DOHH2 (cell line): ENCODE results near the gene USP34.

Experiments
- H3F3A ChIP-seq: fragments of 200-600 bp; sonication (generic), shearing (Covaris generic); 2 replicates; pipeline ENCODE4 v1.6.0; 2016; ENCODE audit warnings: antibody characterized with exemption, mild to moderate bottlenecking; ENCODE audit not compliant: control insufficient read depth, insufficient read depth
- H3K27ac ChIP-seq: fragments of 200-600 bp; sonication (generic); 2 replicates; pipeline ENCODE4 v1.5.1; 2014; ENCODE audit warnings: low read depth, mild to moderate bottlenecking, low read length, moderate library complexity
- H3K27me3 ChIP-seq: fragments of 200-600 bp; sonication (generic); 2 replicates; pipeline ENCODE4 v1.6.1; 2014; ENCODE audit warnings: mild to moderate bottlenecking, low read length, mixed read lengths; ENCODE audit not compliant: control insufficient read depth
- H3K36me3 ChIP-seq: fragments of 200-600 bp; sonication (generic); 2 replicates; pipeline ENCODE4 v1.6.1; 2014; ENCODE audit warnings: mild to moderate bottlenecking, low read length, moderate library complexity, mixed read lengths; ENCODE audit not compliant: control insufficient read depth
- H3K4me1 ChIP-seq: fragments of 200-600 bp; sonication (generic); 2 replicates; pipeline ENCODE4 v1.6.1; 2014; ENCODE audit warnings: mild to moderate bottlenecking, low read length, mixed read lengths; ENCODE audit not compliant: control insufficient read depth
- H3K4me2 ChIP-seq: fragments of 200-600 bp; sonication (generic); 2 replicates; pipeline ENCODE4 v1.6.0; 2014; ENCODE audit warnings: mild to moderate bottlenecking, low read length, moderate library complexity
- H3K4me3 ChIP-seq: fragments of 200-600 bp; sonication (generic); 2 replicates; pipeline ENCODE4 v1.5.1; 2014; ENCODE audit warnings: mild to moderate bottlenecking, low read length, mixed read lengths
- H3K79me2 ChIP-seq: fragments of 200-600 bp; sonication (generic); 2 replicates; pipeline ENCODE4 v1.6.1; 2014; ENCODE audit warnings: mild to moderate bottlenecking, low read length, mixed read lengths; ENCODE audit not compliant: control insufficient read depth
- H3K9me2 ChIP-seq: fragments of 200-600 bp; sonication (generic); replicated peaks from 2 replicates; pipeline ENCODE4 v1.6.1; 2014; ENCODE audit warnings: mild to moderate bottlenecking, low read length, mixed read lengths; ENCODE audit not compliant: control insufficient read depth
- H3K9me3 ChIP-seq: fragments of 200-600 bp; sonication (generic); 2 replicates; pipeline ENCODE4 v1.6.1; 2014; ENCODE audit warnings: antibody characterized with exemption, low read length, mixed read lengths; ENCODE audit not compliant: control insufficient read depth, insufficient read depth
- H4K20me1 ChIP-seq: fragments of 200-600 bp; sonication (generic); 2 replicates; pipeline ENCODE4 v1.6.0; 2014; ENCODE audit warnings: low read depth, mild to moderate bottlenecking, antibody characterized with exemption, low read length, moderate library complexity; ENCODE audit not compliant: control insufficient read depth, insufficient read depth
- CTCF ChIP-seq: fragments of 200-600 bp; sonication (generic); IDR thresholded peaks from one replicate; pipeline ENCODE4 v1.5.1; 2014; ENCODE audit warnings: antibody characterized with exemption, mild to moderate bottlenecking, low read depth, low read length; ENCODE audit not compliant: poor library complexity, severe bottlenecking
- EZH2phosphoT487 ChIP-seq: fragments of 200-600 bp; sonication (generic); IDR thresholded peaks from 2 replicates; pipeline ENCODE4 v1.6.1; 2017; ENCODE audit warnings: borderline replicate concordance, mild to moderate bottlenecking, antibody characterized with exemption, low read length, moderate library complexity, mixed read lengths

The USP34 gene

DNA sequence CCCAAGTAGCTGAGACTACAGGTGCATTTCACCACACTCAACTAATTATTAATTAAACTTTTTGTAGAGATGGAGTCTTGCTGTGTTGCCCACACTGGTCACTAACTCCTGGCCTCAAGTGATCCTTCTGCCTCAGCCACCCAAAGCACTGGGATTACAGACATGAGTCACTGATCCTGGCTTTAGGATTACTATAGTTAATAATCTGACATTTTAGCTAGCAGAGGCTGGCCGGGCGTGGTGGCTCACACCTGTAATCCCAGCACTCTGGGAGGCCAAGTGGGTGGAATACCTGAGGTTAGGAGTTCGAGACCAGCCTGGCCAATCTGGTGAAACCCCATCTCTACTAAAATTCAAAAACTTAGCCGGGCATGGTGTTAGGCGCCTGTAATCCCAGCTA, 39.5 kb downstream of the USP34 start:
- H3K4me2 ChIP-seq = no peak overlapping the region
- peaks cover 16% of the 10 kb centered on the region; the same call in 1 of the 2 replicates for H4K20me1 ChIP-seq

DNA sequence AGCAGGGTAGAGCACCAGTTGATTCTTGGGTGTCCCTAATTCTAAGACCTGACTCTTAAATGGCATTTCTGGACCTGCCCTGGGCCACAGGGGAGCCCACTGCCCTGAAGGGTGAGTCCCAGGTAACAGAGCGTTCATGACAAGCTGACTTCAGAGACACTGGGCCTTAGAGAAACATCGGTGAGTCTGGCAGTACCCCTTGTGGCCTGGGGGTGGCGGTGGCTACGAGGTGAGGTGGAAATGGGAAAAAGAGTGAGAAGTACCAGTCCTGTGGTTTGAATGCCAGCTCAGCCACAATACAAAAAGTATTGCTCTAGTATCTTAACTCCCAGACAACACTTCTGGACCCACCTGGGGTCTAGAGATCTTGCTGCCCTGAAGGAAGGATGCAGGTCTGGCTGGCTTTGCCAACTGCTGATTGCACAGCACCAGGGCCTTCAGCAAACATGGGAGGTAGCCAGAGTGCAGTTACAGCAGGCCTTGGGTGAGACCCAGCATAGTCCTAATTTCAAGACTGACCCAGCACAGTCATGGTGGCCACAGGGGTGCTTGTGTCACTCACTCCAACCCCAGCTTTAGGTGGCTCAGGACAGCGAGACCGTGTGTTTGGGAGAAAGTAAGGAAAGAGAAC, 44.5 kb downstream of the USP34 start:
- Histone ChIP-seq H3K79me2 (peaks cover 100% of the 10 kb centered on the region), H3K27ac (peak overlapping the region; percentile 91), H3K4me1 (peaks cover 90% of the 10 kb centered on the region), H3K9me2 (no peaks in the 10 kb centered on the region), H3K4me2 (peak overlapping the region; percentile 100), H3K9me3 (no peaks in the 10 kb centered on the region), H3K4me3 (peak overlapping the region; percentile 81), H3K27me3 (no peaks in the 10 kb centered on the region), H4K20me1 (peaks cover 36% of the 10 kb centered on the region; the same call in 1 of the 2 replicates), H3K36me3 (peaks cover 31% of the 10 kb centered on the region), H3F3A (peaks cover 26% of the 10 kb centered on the region)
- TF ChIP-seq CTCF (peak; percentile 93), EZH2phosphoT487 (no peak)

More for the DNA sequence above, 39.5 kb downstream of the USP34 start:
- H3K36me3 ChIP-seq = peaks cover 8% of the 10 kb centered on the region
- H3K9me2 ChIP-seq = no peaks in the 10 kb centered on the region
- no peak overlapping the region for H3K4me3 ChIP-seq
- H3K27ac ChIP-seq = no peak overlapping the region
- no peaks in the 10 kb centered on the region for H3K27me3 ChIP-seq
- H3K9me3 ChIP-seq = no peaks in the 10 kb centered on the region
- peaks cover 86% of the 10 kb centered on the region for H3K4me1 ChIP-seq
- no peak for TF ChIP-seq CTCF
- TF ChIP-seq EZH2phosphoT487 = no peak
- peaks cover 100% of the 10 kb centered on the region for H3K79me2 ChIP-seq
- peaks cover 21% of the 10 kb centered on the region for H3F3A ChIP-seq

GRCh38 chr2:61425605-61426155, 45.2 kb downstream of the USP34 start:
- Histone ChIP-seq H3F3A (peaks cover 20% of the 10 kb centered on the region), H3K4me2 (peak overlapping the region; percentile 100), H3K27ac (peak overlapping the region; percentile 91), H3K27me3 (no peaks in the 10 kb centered on the region), H3K4me1 (peaks cover 90% of the 10 kb centered on the region), H3K4me3 (peak overlapping the region; percentile 81), H3K79me2 (peaks cover 100% of the 10 kb centered on the region), H4K20me1 (peaks cover 43% of the 10 kb centered on the region; the same call in 1 of the 2 replicates), H3K9me3 (no peaks in the 10 kb centered on the region), H3K36me3 (peaks cover 38% of the 10 kb centered on the region), H3K9me2 (no peaks in the 10 kb centered on the region)
- no peak for TF ChIP-seq EZH2phosphoT487
- TF ChIP-seq CTCF = no peak
